NCI-H446 treated with DMSO at 0.1 percent for 48 hours (cell line): ENCODE results near the gene ZNF649.
A peak's percentile ranks its signal among the peaks of the same experiment; 100 is the strongest.
"Not testable (repeated sequence)": the region's sequence is repeated elsewhere in the genome, so short reads cannot be mapped to it uniquely, and the experiment has no call there.

ENCODE experiments used
- DNase-seq: peaks from one replicate; lab custom pipeline; 2025; lab: John Stamatoyannopoulos, UW

The ZNF649 gene

DNA sequence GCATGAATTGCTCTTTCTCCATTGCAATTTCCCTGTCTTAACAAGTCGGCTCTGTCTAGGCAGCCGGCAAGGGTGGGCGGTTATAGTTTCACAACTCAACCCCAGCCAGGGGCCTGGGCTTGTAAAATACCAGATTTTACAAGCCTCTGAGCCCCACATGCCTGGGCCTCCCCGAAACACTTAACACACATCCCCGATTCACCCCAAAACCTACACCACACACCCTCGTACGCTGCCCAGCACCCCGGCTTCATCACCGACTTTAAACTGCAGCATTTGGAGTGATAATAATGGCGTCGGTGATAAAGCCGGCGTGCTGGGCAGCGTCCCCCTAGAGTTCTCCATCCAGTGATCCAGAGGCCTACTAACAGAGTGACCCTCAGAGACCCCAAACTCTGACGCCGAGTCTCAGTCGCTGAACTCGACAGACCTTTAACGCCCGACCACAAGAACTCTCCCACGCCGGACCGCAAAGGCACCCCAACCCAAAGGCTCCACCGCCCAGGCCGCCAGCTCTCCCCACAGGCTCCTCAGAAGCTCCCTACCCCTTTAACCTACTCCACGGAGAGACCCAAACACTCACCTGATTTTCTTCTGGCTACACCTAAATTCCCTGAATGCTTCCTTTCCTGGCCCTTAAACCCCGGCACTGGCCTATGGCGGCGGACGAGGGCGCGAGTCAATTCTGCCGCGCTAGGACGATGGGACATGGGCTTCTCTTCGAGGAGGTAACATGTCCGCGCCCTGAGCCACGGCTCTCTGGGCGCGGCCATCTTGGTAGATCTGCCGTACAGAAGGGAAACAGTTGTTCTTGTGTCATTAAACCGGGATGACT, at the start of gene ZNF649:
Gene ZNF649 (minus strand): TSS at position 687 of the 835 bp plus-strand sequence. CDS start 4,910 bp downstream, outside the sequence.
- peak; percentile 69 for DNase-seq

DNA sequence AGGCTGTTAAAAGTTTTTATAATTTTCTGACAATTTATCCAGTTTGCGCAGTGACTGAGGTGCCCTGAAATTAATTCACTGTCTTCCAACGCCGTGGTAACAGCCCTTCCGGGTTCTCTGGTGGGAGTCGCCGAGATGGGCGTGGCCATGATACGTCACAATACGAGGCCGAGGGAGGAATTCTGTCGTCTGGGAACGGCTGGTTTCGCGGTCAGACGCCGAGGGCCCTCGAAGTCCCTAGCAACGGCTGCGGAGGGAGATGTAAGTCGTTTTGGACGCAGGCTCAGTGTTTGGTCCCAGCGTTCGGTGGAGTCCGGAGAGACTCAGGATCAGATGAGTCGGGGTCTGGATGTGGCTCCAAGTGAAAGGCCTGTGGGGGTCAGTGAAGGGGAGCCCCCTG, 44.2 kb upstream of the ZNF649 start:
- DNase-seq = no peak

DNA sequence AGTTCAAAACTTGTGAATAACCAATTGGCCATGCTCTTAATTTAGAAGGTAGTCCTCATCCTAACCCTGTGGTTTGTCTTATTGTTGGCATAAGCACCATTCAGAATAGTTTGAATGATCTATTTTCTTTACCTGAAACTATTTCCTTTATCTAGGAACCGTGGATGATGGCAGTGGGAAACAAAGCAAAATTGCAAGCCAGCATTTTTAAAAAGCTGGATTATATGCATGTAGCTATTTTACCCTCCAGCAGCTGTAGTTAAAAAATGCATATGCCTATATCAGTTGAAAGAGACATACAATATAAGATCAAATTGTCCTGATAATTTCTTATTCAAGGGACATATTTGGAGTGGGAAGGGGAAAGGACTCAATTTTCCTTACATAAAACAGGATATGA, 41.8 kb upstream of the ZNF649 start:
- no peak for DNase-seq

DNA sequence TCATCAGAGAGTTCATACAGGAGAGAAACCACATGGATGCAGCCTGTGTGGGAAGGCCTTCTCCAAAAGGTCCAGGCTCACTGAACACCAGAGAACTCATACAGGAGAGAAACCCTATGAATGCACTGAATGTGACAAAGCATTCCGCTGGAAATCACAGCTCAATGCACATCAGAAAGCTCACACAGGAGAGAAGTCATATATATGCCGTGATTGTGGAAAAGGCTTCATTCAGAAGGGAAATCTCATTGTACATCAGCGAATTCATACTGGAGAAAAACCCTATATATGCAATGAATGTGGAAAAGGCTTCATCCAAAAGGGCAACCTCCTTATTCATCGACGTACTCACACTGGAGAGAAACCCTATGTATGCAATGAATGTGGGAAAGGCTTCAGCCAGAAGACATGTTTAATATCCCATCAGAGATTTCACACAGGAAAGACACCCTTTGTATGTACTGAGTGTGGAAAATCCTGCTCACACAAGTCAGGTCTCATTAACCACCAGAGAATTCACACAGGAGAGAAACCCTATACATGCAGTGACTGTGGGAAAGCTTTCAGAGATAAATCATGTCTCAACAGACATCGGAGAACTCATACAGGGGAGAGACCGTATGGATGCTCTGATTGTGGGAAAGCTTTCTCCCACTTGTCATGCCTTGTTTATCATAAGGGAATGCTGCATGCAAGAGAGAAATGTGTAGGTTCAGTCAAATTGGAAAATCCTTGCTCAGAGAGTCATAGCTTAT, 40.2 kb upstream of the ZNF649 start:
- no peak for DNase-seq

GRCh38 chr19:51938936-51939335, 34.1 kb upstream of the ZNF649 start:
- no peak for DNase-seq

- no peak for DNase-seq
Measured at GRCh38 chr19:51931921-51932320, 27.1 kb upstream of the ZNF649 start.

DNA sequence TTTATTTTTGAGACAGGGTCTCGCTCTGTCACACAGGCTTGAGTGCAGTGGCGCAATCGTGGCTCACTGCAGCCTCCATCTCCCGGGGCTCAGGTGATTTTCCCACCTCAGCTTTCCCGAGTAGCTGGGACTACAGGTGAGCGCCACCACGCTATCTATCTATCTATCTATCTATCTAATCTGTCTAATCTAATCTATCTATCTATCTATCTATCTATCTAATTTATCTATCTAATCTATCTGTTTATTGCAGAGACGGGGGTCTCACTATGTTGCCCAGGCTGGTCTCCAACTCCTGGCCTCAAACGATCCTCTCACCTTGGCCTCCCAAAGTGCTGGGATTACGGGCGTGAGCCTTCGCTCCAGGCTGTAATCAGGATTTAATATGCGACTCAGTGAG, 23.0 kb upstream of the ZNF649 start:
- DNase-seq = no peak

- peak; percentile 79 for DNase-seq
Measured at GRCh38 chr19:51926784-51927741, 22.2 kb upstream of the ZNF649 start, which contains the start of gene ZNF613. Gene ZNF613 (plus strand): TSS chr19:51927472. CDS start chr19:51936221, 8,749 bp downstream.

GRCh38 chr19:51926426-51926783, 21.6 kb upstream of the ZNF649 start:
- DNase-seq = no peak

- DNase-seq = no peak
Measured at GRCh38 chr19:51921949-51922348, 17.1 kb upstream of the ZNF649 start.

- no peak for DNase-seq
Measured at GRCh38 chr19:51919606-51920005, 14.8 kb upstream of the ZNF649 start.

DNA sequence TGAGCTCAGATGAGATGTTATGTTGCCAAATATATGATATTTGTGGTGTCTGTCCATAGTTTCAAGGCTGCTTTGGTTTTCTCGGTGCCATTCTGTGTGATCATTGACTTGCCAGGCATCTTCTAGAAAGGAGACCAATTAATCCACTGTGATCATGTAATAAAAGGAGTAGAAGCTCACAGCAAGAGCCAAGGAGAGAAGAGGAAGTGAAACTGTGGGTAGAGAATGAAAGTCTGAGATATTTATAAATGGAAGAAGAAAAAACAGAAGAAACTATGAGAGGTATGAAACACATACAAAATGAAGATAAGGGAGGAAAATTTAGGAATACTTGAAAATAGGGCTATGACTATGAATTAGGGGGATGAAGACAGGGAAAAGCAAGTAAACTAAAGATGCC, 11.3 kb upstream of the ZNF649 start:
- no peak for DNase-seq

GRCh38 chr19:51915324-51915867, 10.6 kb upstream of the ZNF649 start:
- no peak for DNase-seq

- DNase-seq = not testable (repeated sequence)
Measured at GRCh38 chr19:51907981-51908380, 3.2 kb upstream of the ZNF649 start.

- DNase-seq = not testable (repeated sequence)
Measured at GRCh38 chr19:51906108-51906507, 1.3 kb upstream of the ZNF649 start.

GRCh38 chr19:51905639-51906038, 822 bp upstream of the ZNF649 start:
- not testable (repeated sequence) for DNase-seq

- DNase-seq = no peak
Measured at GRCh38 chr19:51905206-51905605, 389 bp upstream of the ZNF649 start.

DNA sequence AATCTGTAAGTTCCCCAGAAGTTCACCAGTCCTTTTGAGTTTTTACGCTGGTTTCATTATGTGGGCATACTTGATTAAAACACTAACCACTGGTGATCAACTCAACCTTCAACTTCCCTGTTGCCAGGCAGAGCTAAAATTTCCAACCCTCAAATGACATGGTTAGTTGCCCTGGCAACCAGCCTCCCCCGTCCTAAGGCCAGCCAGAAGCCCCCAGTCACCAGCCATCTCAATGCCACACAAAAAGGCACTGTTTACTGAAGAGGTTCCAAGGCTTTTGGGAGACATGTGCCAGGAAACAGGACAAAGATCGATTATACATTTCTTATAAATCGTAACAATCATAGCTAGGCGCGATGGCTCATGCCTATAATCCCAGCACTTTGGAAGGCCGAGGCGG, 1.6 kb downstream of the ZNF649 start:
- no peak for DNase-seq

- no peak for DNase-seq
Measured at GRCh38 chr19:51901860-51902259, 3.0 kb downstream of the ZNF649 start.

- no peak for DNase-seq
Measured at GRCh38 chr19:51891193-51891747, 13.5 kb downstream of the ZNF649 start.

GRCh38 chr19:51889934-51890333, 14.9 kb downstream of the ZNF649 start:
- DNase-seq = no peak
